Osteoblast (primary cell): ENCODE results near the gene ATRIP. TPM values are rescaled to one million over a fixed set of nuclear protein-coding genes. Genes with fewer than 3 reads are reported as not detected.
"Not testable (repeated sequence)": the region's sequence is repeated elsewhere in the genome, so short reads cannot be mapped to it uniquely, and the experiment has no call there.

Experiments
- DNase-seq: peaks from one replicate; pipeline ENCODE4 v3.0.0; 2011; ENCODE audit warnings: low spot score, mixed read lengths; ENCODE audit not compliant: insufficient read length; ENCODE audit errors: missing footprints
- H2AFZ ChIP-seq: 2 replicates; pipeline ENCODE4 v1.6.0; 2011; ENCODE audit warnings: mild to moderate bottlenecking, low read length
- H3K27ac ChIP-seq: 2 replicates; pipeline ENCODE4 v1.5.1; 2011; ENCODE audit warnings: mild to moderate bottlenecking, low read depth, low read length, moderate library complexity
- H3K27me3 ChIP-seq: 2 replicates; pipeline ENCODE4 v1.6.0; 2012; ENCODE audit warnings: mild to moderate bottlenecking, control low read depth, inconsistent platforms, low read length, moderate library complexity; ENCODE audit not compliant: insufficient read depth
- H3K36me3 ChIP-seq: 2 replicates; pipeline ENCODE4 v1.5.1; 2011; ENCODE audit warnings: mild to moderate bottlenecking, low read length, control low read depth, moderate library complexity; ENCODE audit not compliant: insufficient read depth
- H3K4me1 ChIP-seq: 2 replicates; pipeline ENCODE4 v1.5.1; 2011; ENCODE audit warnings: mild to moderate bottlenecking, low read length, control low read depth, moderate library complexity; ENCODE audit not compliant: insufficient read depth
- H3K4me2 ChIP-seq: 2 replicates; pipeline ENCODE4 v1.6.0; 2011; ENCODE audit warnings: mild to moderate bottlenecking, low read length; ENCODE audit not compliant: insufficient read depth
- H3K4me3 ChIP-seq: fragments of 200-600 bp; sonication (generic); 3 replicates; pipeline ENCODE4 v1.5.1; 2012; ENCODE audit warnings: mild to moderate bottlenecking, low read length, inconsistent platforms; ENCODE audit not compliant: insufficient read depth
- H3K79me2 ChIP-seq: 2 replicates; pipeline ENCODE4 v1.6.0; 2012; ENCODE audit warnings: mild to moderate bottlenecking, low read length, control low read depth, inconsistent platforms; ENCODE audit not compliant: insufficient read depth
- H3K9me3 ChIP-seq: 2 replicates; pipeline ENCODE4 v1.5.1; 2011; ENCODE audit warnings: low read depth, low read length, control low read depth
- H4K20me1 ChIP-seq: 2 replicates; pipeline ENCODE4 v1.6.0; 2012; ENCODE audit warnings: mild to moderate bottlenecking, low read length, control low read depth; ENCODE audit not compliant: insufficient read depth
- CTCF ChIP-seq: IDR thresholded peaks from 2 replicates; pipeline ENCODE4 v1.5.1; 2011; ENCODE audit warnings: mild to moderate bottlenecking, low read depth, low read length, moderate library complexity; ENCODE audit errors: extremely low read depth
- total RNA-seq: library from RNA; depleted of rRNA; stranded (reverse); fragments of >200 nt; gene quantifications from 2 replicates; pipeline ENCODE4 v1.2.3, GENCODE V29; 2012

Gene ATRIP
- total RNA-seq, 1 donor, result 5.1 TPM

GRCh38 chr3:48399387-48400172 is 47.0 kb upstream of the ATRIP start:
- H3K27ac ChIP-seq, result no peak overlapping the region
- no peak for DNase-seq
- no peak overlapping the region for H3K4me2 ChIP-seq
- peaks cover 11% of the 10 kb centered on the region for H3K4me1 ChIP-seq
- H3K27me3 ChIP-seq, result peaks cover 28% of the 10 kb centered on the region
- H3K79me2 ChIP-seq, result no peaks in the 10 kb centered on the region
- H4K20me1 ChIP-seq, result no peaks in the 10 kb centered on the region
- no peak for TF ChIP-seq CTCF
- no peak overlapping the region for H2AFZ ChIP-seq
- no peaks in the 10 kb centered on the region for H3K36me3 ChIP-seq
- no peaks in the 10 kb centered on the region for H3K9me3 ChIP-seq
- no peak overlapping the region for H3K4me3 ChIP-seq

DNA sequence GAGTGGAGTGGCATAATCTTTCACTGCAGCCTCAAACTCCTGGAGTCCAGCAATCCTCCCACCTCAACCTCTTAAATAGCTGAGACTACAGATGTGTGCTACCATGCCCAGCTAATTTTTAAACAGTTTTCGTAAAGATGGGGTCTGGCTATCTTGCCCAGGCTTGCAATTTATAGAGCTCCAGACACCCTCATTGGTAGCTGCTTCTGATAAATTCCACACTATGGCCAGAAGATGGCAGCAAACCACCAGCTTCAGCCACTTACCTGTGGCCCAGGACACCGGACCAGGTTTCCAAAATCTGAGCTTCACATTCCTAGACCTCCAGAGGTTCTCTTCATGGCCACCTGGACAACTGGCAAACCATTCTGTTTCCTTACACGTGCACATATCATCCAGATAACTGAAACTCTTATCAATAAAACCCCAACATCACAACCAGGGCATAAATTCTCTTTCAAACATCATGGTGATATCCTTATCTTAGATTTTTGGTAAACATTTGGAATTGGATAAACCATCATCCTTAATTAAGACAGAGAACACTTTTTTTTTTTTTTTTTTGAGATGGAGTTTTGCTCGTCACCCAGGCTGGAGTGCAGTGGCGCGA is 45.6 kb upstream of the ATRIP start:
- Histone ChIP-seq H4K20me1 (no peaks in the 10 kb centered on the region), H3K36me3 (no peaks in the 10 kb centered on the region), H3K27me3 (peaks cover 22% of the 10 kb centered on the region), H3K27ac (no peak overlapping the region), H3K79me2 (no peaks in the 10 kb centered on the region), H3K4me2 (no peak overlapping the region), H3K4me1 (peaks cover 11% of the 10 kb centered on the region), H3K9me3 (no peaks in the 10 kb centered on the region), H3K4me3 (no peak overlapping the region), H2AFZ (no peak overlapping the region)
- TF ChIP-seq CTCF, result peak; percentile 80
- DNase-seq, result peak; percentile 92

DNA sequence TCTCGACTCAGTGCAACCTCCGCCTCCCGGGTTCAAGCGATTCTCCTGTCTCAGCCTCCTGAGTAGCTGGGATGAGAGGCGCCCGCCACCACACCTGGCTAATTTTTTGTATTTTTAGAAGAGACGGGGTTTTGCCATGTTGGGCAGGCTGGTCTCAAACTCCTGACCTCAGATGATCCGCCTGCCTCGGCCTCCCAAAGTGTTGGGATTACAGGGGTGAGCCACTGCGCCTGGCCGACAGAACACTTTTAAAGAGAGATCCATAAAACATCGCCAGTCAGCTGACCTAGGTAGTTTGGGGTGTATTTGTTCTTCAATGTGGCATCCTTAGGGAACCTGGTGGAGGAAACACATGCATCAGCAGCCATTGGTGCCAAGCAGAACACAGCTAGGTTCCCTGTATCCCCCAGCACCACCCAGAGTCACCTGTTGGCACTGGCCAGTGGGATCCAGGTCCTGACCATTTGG is 45.1 kb upstream of the ATRIP start:
- H2AFZ ChIP-seq, H3K79me2 ChIP-seq, H3K36me3 ChIP-seq, H4K20me1 ChIP-seq, H3K4me3 ChIP-seq, H3K9me3 ChIP-seq: not testable (repeated sequence)
- Histone ChIP-seq H3K4me2 (peak overlapping the region; percentile 49), H3K4me1 (peaks cover 11% of the 10 kb centered on the region), H3K27ac (peak overlapping the region; percentile 12), H3K27me3 (peaks cover 22% of the 10 kb centered on the region)
- peak; percentile 52 for DNase-seq

- Histone ChIP-seq H3K36me3 (no peaks in the 10 kb centered on the region), H2AFZ (no peak overlapping the region), H3K4me3 (no peak overlapping the region), H3K4me2 (peak overlapping the region; percentile 49), H3K27ac (peak overlapping the region; percentile 17), H4K20me1 (no peaks in the 10 kb centered on the region), H3K9me3 (no peaks in the 10 kb centered on the region), H3K4me1 (peaks cover 11% of the 10 kb centered on the region), H3K79me2 (no peaks in the 10 kb centered on the region), H3K27me3 (peaks cover 22% of the 10 kb centered on the region)
- TF ChIP-seq CTCF, result no peak
- peak; percentile 99 for DNase-seq
These were observed 44.2 kb upstream of the ATRIP start for GRCh38 chr3:48402281-48402732.
